Panc1 (cell line): Measurements from ENCODE around the gene AACS. TPM values are rescaled to one million over a fixed set of nuclear protein-coding genes. Genes with fewer than 3 reads are reported as not detected.

ENCODE experiments used
- ATAC-seq: fragments of 200-7000 bp; cut with Tn5 transposase; 2 replicates; pipeline ENCODE4 v1.9.1; 2020; ENCODE audit warnings: mild to moderate bottlenecking, moderate library complexity
- BruUV-seq: library from RNA; stranded (reverse); fragments of 400-500 nt; replicated peaks from 2 replicates; lab custom pipeline; 2021; lab: Mats Ljungman, UMichigan
- CTCF ChIA-PET: fragments of 300-600 bp; sonication (Branson Sonifier 250); formaldehyde crosslinking; loops from one replicate; lab custom pipeline; 2022; ENCODE audit warnings: antibody characterized with exemption; lab: Charles Lee
- POLR2A ChIA-PET: fragments of 300-600 bp; sonication (Branson Sonifier 250); formaldehyde crosslinking; loops from one replicate; lab custom pipeline; 2022; ENCODE audit warnings: antibody characterized with exemption; lab: Charles Lee
- DNase-seq: peaks from one replicate; pipeline ENCODE4 v3.0.0-alpha.2; 2010; ENCODE audit warnings: low read depth, low spot score
- H3K27ac ChIP-seq: 2 replicates; pipeline ENCODE4 v1.5.1; 2011; ENCODE audit warnings: mild to moderate bottlenecking, low read length, inconsistent platforms
- H3K27me3 ChIP-seq: fragments of 200-500 bp; sonication (Bioruptor generic); 2 replicates; pipeline ENCODE4 v1.6.0; 2014; ENCODE audit warnings: low read length, inconsistent platforms; ENCODE audit not compliant: control insufficient read depth, insufficient read depth
- H3K36me3 ChIP-seq: fragments of 200-500 bp; sonication (Bioruptor generic); 2 replicates; pipeline ENCODE4 v1.5.1; 2014; ENCODE audit warnings: inconsistent platforms, mild to moderate bottlenecking, low read length, moderate library complexity; ENCODE audit not compliant: control insufficient read depth, insufficient read depth
- H3K4me1 ChIP-seq: 2 replicates; pipeline ENCODE4 v1.5.1; 2011; ENCODE audit warnings: inconsistent platforms, mild to moderate bottlenecking, low read length, moderate library complexity; ENCODE audit not compliant: control insufficient read depth, insufficient read depth
- H3K4me3 ChIP-seq, 2 experiments: 2 replicates each; pipeline ENCODE4 v1.5.1; 2011 to 2012; ENCODE audit warnings: low read depth in 2 of 2, low read length in 2 of 2, mild to moderate bottlenecking in 2 of 2, inconsistent platforms in 1 of 2, moderate library complexity in 1 of 2
- H3K9me3 ChIP-seq: fragments of 200-500 bp; sonication (Bioruptor generic); 2 replicates; pipeline ENCODE4 v1.5.1; 2014; ENCODE audit warnings: low read depth, mild to moderate bottlenecking, inconsistent platforms, low read length, moderate library complexity; ENCODE audit not compliant: control insufficient read depth, insufficient read depth
- POLR2AphosphoS5 ChIP-seq: IDR thresholded peaks from 2 replicates; pipeline ENCODE4 v1.6.1; 2012; ENCODE audit warnings: mild to moderate bottlenecking, low read depth, low read length, moderate library complexity
- SIN3A ChIP-seq: IDR thresholded peaks from 2 replicates; pipeline ENCODE4 v1.6.1; 2012; ENCODE audit warnings: low read depth, mild to moderate bottlenecking, low read length, moderate library complexity, borderline replicate concordance; ENCODE audit not compliant: insufficient read depth
- TCF7L2 ChIP-seq: IDR thresholded peaks from 2 replicates; pipeline ENCODE4 v1.6.1; 2011; ENCODE audit warnings: mild to moderate bottlenecking, low read depth, low read length, inconsistent platforms
- in situ Hi-C: cut with HindIII; loops from 2 replicates; pipeline ENCODE4 v1.10.0; 2016; ENCODE audit warnings: low sequenced_read_pairs, low pct_unique_long_range_greater_than_20kb
- intact Hi-C: fragments of 100-400 bp; cut with micrococcal nuclease; formaldehyde crosslinking; loops from one replicate; pipeline ENCODE4 v1.10.0; 2022; ENCODE audit not compliant: unreplicated experiment
- total RNA-seq: library from RNA; stranded (reverse); gene quantifications from one replicate; pipeline ENCODE4 v1.2.1, GENCODE V29; 2021; ENCODE audit not compliant: unreplicated experiment
- TF ChIP-seq, protein P1 (sequence below): fragments of 450-650 bp; IDR thresholded peaks from 2 replicates; pipeline ENCODE4 v1.5.1; 2017; ENCODE audit warnings: mild to moderate bottlenecking
- TF ChIP-seq, protein P2 (sequence below), 2 experiments: IDR thresholded peaks; 2 replicates each; pipeline ENCODE4 v1.6.1; 2011 to 2012; ENCODE audit warnings: low read depth in 2 of 2, control low read depth in 1 of 2, low read length in 1 of 2, mild to moderate bottlenecking in 1 of 2, moderate library complexity in 1 of 2; ENCODE audit not compliant: insufficient read depth in 1 of 2

Gene AACS
- total RNA-seq, 1 experiment from 2014 or later: 34.7 TPM

DNA sequence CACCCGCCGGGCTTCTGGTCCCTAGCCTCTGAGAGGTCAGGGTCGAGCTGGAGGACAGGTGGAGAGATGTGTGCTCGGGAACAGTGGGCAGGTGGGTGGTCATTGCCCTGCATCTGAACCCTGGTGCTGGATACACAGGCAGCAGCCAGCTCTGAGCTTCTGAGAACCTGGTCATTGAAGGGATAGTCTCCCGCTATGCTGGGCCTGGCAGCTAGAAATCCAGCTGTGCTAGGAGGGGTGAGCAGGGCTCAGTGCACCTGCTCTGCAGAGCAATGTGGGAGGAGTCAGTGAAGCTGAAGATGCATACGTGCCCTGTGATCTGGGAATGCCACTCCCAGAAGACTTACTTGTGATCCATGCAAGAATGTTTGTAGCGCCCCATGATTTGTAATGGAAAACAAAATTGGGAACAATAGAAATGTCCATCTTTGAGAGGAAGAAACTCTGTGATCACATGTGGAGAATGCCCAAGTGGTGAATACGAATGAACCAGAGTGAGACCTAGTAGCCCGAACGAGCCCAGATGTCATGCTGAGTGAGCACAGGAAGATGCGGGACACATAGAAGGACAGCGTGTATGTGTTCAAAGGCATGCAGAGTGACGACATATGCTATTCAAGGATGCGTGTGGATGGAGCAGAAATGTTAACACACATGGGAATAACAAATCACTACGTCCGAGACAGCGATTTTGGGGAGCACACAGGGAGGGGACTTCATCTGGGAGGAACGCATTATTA, 63.4 kb downstream of the AACS start:
- Histone ChIP-seq H3K27ac (no peak overlapping the region), H3K4me3 (no peak overlapping the region), H3K27me3 (no peaks in the 10 kb centered on the region), H3K4me1 (no peaks in the 10 kb centered on the region), H3K36me3 (no peaks in the 10 kb centered on the region), H3K9me3 (no peaks in the 10 kb centered on the region)
- POLR2A ChIA-PET: no interaction called here
- DNase-seq: no peak
- no TSS peak for BruUV-seq
- ATAC-seq: no peak
- CTCF ChIA-PET: no interaction called here
- no peak for TF ChIP-seq TCF7L2
- TF ChIP-seq, protein P1, sequence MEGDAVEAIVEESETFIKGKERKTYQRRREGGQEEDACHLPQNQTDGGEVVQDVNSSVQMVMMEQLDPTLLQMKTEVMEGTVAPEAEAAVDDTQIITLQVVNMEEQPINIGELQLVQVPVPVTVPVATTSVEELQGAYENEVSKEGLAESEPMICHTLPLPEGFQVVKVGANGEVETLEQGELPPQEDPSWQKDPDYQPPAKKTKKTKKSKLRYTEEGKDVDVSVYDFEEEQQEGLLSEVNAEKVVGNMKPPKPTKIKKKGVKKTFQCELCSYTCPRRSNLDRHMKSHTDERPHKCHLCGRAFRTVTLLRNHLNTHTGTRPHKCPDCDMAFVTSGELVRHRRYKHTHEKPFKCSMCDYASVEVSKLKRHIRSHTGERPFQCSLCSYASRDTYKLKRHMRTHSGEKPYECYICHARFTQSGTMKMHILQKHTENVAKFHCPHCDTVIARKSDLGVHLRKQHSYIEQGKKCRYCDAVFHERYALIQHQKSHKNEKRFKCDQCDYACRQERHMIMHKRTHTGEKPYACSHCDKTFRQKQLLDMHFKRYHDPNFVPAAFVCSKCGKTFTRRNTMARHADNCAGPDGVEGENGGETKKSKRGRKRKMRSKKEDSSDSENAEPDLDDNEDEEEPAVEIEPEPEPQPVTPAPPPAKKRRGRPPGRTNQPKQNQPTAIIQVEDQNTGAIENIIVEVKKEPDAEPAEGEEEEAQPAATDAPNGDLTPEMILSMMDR: no peak
- TF ChIP-seq, protein P2, sequence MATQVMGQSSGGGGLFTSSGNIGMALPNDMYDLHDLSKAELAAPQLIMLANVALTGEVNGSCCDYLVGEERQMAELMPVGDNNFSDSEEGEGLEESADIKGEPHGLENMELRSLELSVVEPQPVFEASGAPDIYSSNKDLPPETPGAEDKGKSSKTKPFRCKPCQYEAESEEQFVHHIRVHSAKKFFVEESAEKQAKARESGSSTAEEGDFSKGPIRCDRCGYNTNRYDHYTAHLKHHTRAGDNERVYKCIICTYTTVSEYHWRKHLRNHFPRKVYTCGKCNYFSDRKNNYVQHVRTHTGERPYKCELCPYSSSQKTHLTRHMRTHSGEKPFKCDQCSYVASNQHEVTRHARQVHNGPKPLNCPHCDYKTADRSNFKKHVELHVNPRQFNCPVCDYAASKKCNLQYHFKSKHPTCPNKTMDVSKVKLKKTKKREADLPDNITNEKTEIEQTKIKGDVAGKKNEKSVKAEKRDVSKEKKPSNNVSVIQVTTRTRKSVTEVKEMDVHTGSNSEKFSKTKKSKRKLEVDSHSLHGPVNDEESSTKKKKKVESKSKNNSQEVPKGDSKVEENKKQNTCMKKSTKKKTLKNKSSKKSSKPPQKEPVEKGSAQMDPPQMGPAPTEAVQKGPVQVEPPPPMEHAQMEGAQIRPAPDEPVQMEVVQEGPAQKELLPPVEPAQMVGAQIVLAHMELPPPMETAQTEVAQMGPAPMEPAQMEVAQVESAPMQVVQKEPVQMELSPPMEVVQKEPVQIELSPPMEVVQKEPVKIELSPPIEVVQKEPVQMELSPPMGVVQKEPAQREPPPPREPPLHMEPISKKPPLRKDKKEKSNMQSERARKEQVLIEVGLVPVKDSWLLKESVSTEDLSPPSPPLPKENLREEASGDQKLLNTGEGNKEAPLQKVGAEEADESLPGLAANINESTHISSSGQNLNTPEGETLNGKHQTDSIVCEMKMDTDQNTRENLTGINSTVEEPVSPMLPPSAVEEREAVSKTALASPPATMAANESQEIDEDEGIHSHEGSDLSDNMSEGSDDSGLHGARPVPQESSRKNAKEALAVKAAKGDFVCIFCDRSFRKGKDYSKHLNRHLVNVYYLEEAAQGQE (IDR thresholded peaks at IDR 0.05; ENCODE audit: insufficient read depth in 1 of 2, low read depth in 2 of 2, low read length in 1 of 2): no peak
- no peak for TF ChIP-seq SIN3A
- TF ChIP-seq POLR2AphosphoS5: no peak
- intact Hi-C loops (no loop called here), in situ Hi-C loops (no loop called here)

DNA sequence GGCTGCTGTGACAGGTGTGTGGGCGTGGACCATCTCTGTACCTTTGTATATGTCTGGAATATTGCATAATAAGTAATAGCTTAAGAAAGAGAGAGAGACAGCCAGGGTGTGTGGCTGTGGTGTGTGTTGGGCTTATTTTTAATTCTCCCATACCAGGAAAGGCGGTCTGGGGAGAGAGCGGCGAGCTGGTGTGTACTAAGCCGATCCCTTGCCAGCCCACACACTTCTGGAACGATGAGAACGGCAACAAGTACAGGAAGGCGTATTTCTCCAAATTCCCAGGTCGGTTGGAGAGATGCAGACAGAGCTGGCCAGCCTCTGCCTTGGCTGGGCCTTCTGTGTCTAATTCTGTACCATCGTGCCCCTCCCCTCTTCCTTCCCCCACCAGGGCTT, 63.9 kb downstream of the AACS start:
- H3K4me1 ChIP-seq: no peaks in the 10 kb centered on the region
- BruUV-seq: no TSS peak
- ATAC-seq: no peak
- DNase-seq: no peak
- H3K27me3 ChIP-seq: no peaks in the 10 kb centered on the region
- ChIA-PET CTCF (no interaction called here), POLR2A (no interaction called here)
- no peak overlapping the region for H3K4me3 ChIP-seq
- H3K36me3 ChIP-seq: no peaks in the 10 kb centered on the region
- in situ Hi-C loops (no loop called here), intact Hi-C loops (no loop called here)
- H3K9me3 ChIP-seq: no peaks in the 10 kb centered on the region
- no peak overlapping the region for H3K27ac ChIP-seq
- TF ChIP-seq, protein P2 (IDR thresholded peaks at IDR 0.05; ENCODE audit: insufficient read depth in 1 of 2, low read depth in 2 of 2, low read length in 1 of 2): no peak
- TF ChIP-seq POLR2AphosphoS5: no peak
- no peak for TF ChIP-seq TCF7L2
- TF ChIP-seq, protein P1: no peak
- no peak for TF ChIP-seq SIN3A
